Activated T-cell treated with anti-CD3 and anti-CD28 coated beads, Interleukin-2, amount 50 U/mL, for 72 hours (primary cell): Measurements from ENCODE around the gene SH3RF1. TPM values are rescaled to one million over a fixed set of nuclear protein-coding genes. Genes with fewer than 3 reads are reported as not detected.

ENCODE experiments used
- ATAC-seq, 2 donors: fragments of 150-1000 bp; cut with Tn5 transposase; replicated peaks in 1 of 2; 2 replicates each; pipeline ENCODE4 v1.10.0; 2021; ENCODE audit warnings: moderate library complexity in 2 of 2, mild to moderate bottlenecking in 1 of 2
- DNase-seq, 2 donors: peaks; one replicate each; pipeline ENCODE4 v3.0.0; 2021 to 2022; ENCODE audit warnings: mixed read lengths in 1 of 2
- H3K27ac Mint-ChIP-seq: one replicate; pipeline ENCODE4 v1.8.0; 2022; ENCODE audit warnings: mild to moderate bottlenecking, moderate library complexity, mixed read lengths
- H3K27me3 Mint-ChIP-seq: one replicate; pipeline ENCODE4 v1.8.0; 2022; ENCODE audit warnings: low read depth, mixed read lengths
- H3K36me3 Mint-ChIP-seq, 2 donors: one replicate each; pipeline ENCODE4 v1.8.0; 2022; ENCODE audit warnings: mixed read lengths in 2 of 2, mild to moderate bottlenecking in 1 of 2; ENCODE audit not compliant: insufficient read depth in 2 of 2
- H3K4me1 Mint-ChIP-seq: one replicate; pipeline ENCODE4 v1.8.0; 2022; ENCODE audit warnings: low read depth, mixed read lengths
- H3K4me3 Mint-ChIP-seq, 2 donors: one replicate each; pipeline ENCODE4 v1.8.0; 2022; ENCODE audit warnings: mild to moderate bottlenecking in 2 of 2, mixed read lengths in 2 of 2, moderate library complexity in 2 of 2
- H3K9me3 Mint-ChIP-seq, 2 donors: one replicate each; pipeline ENCODE4 v1.8.0; 2022; ENCODE audit warnings: mixed read lengths in 2 of 2
- total RNA-seq, 2 donors: library from RNA; stranded (reverse); gene quantifications; one replicate each; pipeline ENCODE4 v1.2.3, GENCODE V29; 2022

Gene SH3RF1
- total RNA-seq, 2 donors from 2014 or later = 0.26 to 0.63 TPM

DNA sequence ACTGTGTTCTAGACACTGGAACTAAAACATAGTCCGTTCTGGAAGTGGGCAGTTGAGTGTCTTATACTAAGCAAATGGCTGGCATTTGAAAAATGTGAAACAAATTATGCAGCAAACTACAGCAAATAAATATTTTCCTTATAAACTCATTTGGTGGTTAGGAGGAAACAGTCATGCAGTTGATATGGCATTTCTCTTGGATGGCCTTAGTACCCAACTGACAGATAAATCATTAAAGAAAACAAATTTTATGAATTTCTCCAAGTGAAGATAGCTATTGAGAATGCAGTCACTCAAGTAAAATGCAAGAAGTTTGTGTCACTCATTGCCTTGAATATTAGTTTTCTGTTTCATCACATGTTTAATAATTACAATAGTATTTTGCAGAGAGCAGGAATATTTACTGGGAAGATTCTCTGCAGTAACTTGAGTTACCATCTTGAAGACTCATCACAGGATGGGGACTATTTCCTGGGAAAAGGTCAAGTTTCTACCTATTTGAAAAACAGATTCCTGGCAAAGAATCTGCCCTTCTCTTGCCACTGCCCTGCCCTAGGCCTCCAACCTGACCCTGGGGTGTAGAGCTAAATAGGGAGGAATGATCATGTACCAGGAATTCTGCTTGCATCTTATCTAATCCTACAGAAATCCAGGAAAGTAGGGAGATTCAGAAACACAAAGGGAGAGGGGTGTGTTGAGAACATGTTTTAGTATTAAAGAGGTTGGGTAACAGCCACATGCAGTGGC lies 105.9 kb downstream of the SH3RF1 start:
- DNase-seq (no peak), ATAC-seq (no peak)
- no peaks in the 10 kb centered on the region for H3K36me3 Mint-ChIP-seq
- peaks cover 12% of the 10 kb centered on the region for H3K4me1 Mint-ChIP-seq
- H3K4me3 Mint-ChIP-seq = no peak overlapping the region
- peaks cover 28% of the 10 kb centered on the region for H3K27me3 Mint-ChIP-seq
- H3K27ac Mint-ChIP-seq = no peak overlapping the region
- no peaks in the 10 kb centered on the region for H3K9me3 Mint-ChIP-seq

DNA sequence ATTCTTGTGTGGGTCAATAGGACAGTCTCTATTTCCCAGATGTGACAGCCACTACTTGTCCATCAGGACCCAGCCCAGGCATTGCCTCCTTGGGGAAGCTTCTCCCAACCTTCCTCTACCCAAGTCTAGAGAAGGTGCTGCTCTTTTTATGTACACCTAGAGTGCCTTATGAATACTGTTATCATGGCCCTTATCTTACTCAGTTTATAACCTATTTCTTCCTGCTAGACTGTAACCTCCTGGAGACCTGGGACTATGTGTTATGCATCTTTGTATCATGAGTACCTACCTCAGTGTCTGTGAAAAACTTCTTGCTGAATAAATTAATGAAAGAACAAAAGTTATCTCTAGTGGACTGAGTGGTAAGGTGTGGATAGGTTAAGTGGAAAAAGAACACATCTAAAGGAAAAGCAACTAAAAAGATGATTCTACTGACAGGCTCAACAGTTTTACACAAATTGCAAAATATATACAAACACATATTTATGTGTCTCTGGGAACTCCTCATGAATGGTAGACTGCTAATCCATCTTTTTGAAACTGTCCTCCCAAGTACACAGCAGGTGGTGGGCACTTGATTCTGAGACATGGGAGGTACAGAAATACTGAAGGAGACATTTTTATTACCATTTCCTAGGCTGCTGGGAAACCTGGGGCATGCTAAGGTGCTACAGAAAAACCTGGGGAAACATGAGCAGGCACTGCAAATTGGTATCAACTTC lies 106.6 kb downstream of the SH3RF1 start:
- peaks cover 12% of the 10 kb centered on the region for H3K4me1 Mint-ChIP-seq
- no peak overlapping the region for H3K4me3 Mint-ChIP-seq
- no peaks in the 10 kb centered on the region for H3K36me3 Mint-ChIP-seq
- H3K27me3 Mint-ChIP-seq = peaks cover 28% of the 10 kb centered on the region
- H3K9me3 Mint-ChIP-seq = no peaks in the 10 kb centered on the region
- DNase-seq (no peak), ATAC-seq (no peak)
- no peak overlapping the region for H3K27ac Mint-ChIP-seq

DNA sequence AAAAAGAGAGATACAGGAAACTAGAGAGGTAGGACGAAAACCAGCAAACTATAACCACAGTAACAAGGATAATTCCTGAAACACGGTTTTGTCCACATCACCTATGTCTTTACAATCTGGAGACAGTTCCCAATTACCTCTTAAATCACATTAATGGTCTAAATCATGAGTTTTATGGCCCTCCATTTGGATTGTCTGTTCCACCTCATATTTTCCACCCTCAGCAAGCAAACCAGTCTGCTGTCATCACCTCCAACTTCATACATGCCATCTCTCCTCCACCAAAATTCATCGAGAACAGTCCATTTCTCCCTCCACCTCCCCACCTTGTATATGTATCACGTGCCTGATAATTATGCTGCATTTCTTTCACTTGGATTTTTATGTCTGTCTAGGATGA lies 107.3 kb downstream of the SH3RF1 start:
- H3K36me3 Mint-ChIP-seq = no peaks in the 10 kb centered on the region
- peaks cover 24% of the 10 kb centered on the region for H3K27me3 Mint-ChIP-seq
- DNase-seq = no peak
- no peak overlapping the region for H3K4me3 Mint-ChIP-seq
- no peak overlapping the region for H3K27ac Mint-ChIP-seq
- peaks cover 10% of the 10 kb centered on the region for H3K4me1 Mint-ChIP-seq
- no peaks in the 10 kb centered on the region for H3K9me3 Mint-ChIP-seq
- no peak for ATAC-seq

DNA sequence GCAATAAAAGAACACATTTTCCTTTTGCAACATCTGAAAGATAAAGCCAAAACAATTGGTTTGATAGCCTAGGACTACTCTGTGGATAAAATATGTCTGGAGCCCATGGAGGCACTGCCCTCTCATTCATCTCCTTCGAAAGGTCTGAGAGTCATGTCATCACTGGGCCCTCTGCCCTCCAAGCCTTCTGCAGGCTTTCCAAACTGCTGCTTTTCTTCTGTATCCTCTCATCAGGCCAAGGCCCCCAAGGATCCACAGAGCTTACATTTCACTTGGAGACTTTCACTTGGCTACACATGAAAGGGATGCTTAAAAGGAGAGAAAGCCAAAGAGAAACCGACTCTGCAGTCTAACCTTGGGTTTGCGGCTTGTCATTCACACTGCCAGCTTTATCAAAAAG lies 109.9 kb downstream of the SH3RF1 start:
- no peak for DNase-seq
- Mint-ChIP-seq H3K27me3 (peaks cover 23% of the 10 kb centered on the region), H3K4me1 (no peaks in the 10 kb centered on the region), H3K4me3 (no peak overlapping the region), H3K9me3 (no peaks in the 10 kb centered on the region), H3K27ac (no peak overlapping the region), H3K36me3 (no peaks in the 10 kb centered on the region)
- no peak for ATAC-seq

DNA sequence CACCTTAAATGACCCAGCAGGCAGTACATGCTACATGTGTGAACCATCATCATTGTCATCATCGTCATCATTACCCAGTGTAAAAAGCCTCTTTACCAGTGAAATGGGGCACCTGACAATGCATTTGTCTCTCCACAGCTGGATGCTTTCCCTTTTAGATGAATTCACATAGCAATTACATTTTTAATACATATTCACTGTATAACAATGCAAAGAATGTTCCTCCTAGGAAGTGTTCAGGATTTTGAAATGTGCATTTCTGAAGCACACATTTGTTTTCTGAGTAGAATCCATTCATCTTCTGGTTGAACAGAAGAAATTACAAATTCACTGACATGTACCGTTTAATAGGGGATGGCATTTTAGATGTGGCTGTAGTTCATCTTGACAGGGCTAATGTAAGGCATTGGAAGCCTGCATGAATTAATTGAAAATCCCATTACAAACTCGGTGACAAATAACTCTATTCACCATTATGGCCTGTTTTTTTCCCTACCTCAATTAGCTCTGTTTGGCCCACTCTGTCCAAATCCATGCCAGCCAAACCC lies 111.1 kb downstream of the SH3RF1 start:
- H3K4me1 Mint-ChIP-seq = no peaks in the 10 kb centered on the region
- no peak for DNase-seq
- peaks cover 23% of the 10 kb centered on the region for H3K27me3 Mint-ChIP-seq
- H3K36me3 Mint-ChIP-seq = no peaks in the 10 kb centered on the region
- no peak overlapping the region for H3K4me3 Mint-ChIP-seq
- no peak overlapping the region for H3K27ac Mint-ChIP-seq
- no peak for ATAC-seq
- no peaks in the 10 kb centered on the region for H3K9me3 Mint-ChIP-seq

DNA sequence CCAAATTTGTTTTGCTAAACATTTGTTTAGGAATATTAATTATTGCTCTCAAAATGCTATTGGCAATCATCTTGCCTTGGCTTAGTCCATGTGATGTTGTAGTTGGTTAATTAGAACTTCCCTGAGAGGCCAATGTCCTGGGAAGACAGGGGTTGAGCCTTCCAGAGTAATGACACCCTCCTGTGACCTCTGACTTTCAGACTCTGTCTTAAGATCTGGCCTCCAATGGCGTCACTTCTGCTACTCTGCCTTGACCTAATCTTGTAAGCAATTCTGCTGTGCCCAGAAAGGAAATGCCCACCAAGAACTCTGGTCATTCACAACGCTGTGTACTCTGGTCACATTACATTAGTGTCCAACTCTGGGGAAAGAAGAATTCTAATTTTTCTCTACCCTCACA lies 111.9 kb downstream of the SH3RF1 start:
- Mint-ChIP-seq H3K4me1 (no peaks in the 10 kb centered on the region), H3K36me3 (no peaks in the 10 kb centered on the region), H3K4me3 (no peak overlapping the region), H3K9me3 (no peaks in the 10 kb centered on the region), H3K27me3 (peaks cover 18% of the 10 kb centered on the region), H3K27ac (no peak overlapping the region)
- DNase-seq (no peak), ATAC-seq (no peak)

DNA sequence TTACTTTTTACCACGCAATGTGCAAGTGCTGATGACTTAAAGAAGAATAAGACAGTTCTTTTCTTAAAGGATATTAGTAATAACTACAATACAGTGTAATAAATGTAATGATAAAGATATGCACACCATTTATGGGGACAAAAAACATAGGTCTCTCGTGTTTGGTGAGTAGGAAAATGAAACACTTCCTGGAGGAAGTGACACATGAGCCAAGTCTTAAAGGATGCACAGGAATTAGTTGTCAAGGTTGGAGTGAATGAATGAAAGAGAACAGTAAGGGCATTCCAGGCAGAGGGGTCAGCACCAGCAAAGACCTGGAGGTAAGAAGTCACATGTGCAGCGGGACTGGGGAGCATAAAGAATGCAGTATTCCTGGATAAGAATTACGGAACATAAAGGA lies 112.7 kb downstream of the SH3RF1 start:
- no peaks in the 10 kb centered on the region for H3K9me3 Mint-ChIP-seq
- H3K27ac Mint-ChIP-seq = no peak overlapping the region
- no peaks in the 10 kb centered on the region for H3K36me3 Mint-ChIP-seq
- no peaks in the 10 kb centered on the region for H3K4me1 Mint-ChIP-seq
- ATAC-seq = no peak
- DNase-seq = no peak
- H3K27me3 Mint-ChIP-seq = peaks cover 10% of the 10 kb centered on the region
- no peak overlapping the region for H3K4me3 Mint-ChIP-seq

DNA sequence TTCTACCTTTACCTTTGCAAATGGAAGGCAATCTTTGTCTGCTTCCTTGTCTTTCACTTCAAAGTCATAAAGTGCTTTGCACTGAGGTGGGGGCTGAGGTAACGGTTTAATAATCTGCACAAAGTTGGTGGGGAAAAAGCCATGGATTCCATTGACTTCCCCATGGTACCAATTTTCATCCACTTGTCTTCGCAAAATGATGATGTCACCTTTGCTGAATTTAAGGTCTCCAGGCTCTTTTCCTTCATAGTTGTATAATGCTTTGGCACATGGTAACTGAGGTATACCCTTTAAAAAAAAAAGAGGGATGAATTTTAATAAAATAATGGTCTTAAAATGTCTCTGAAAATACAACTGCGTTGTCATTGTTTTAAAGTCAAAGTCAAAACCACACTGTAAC lies 114.4 kb downstream of the SH3RF1 start:
- DNase-seq (no peak), ATAC-seq (no peak)
- no peaks in the 10 kb centered on the region for H3K27me3 Mint-ChIP-seq
- no peaks in the 10 kb centered on the region for H3K36me3 Mint-ChIP-seq
- no peak overlapping the region for H3K4me3 Mint-ChIP-seq
- H3K4me1 Mint-ChIP-seq = no peaks in the 10 kb centered on the region
- no peak overlapping the region for H3K27ac Mint-ChIP-seq
- H3K9me3 Mint-ChIP-seq = no peaks in the 10 kb centered on the region

DNA sequence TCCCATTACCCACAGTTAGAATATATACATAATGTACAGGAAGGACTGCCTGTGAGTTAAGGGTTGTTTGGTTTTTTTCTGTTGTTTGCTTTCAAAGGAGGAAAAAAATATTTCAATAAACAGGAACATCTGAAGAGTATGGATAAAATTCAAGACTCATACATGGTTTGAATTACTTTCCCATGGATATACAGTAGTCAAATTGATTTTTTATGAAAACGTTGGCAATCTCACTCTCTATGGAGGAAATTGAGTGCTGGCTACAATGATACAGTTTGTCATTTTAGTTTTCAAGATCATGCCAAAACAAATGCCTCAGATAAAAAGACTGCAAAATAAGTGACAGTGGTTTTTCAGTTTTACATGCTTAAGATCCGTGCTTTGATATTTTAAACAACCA lies 116.6 kb downstream of the SH3RF1 start:
- no peak overlapping the region for H3K27ac Mint-ChIP-seq
- H3K36me3 Mint-ChIP-seq = no peaks in the 10 kb centered on the region
- ATAC-seq = no peak

DNA sequence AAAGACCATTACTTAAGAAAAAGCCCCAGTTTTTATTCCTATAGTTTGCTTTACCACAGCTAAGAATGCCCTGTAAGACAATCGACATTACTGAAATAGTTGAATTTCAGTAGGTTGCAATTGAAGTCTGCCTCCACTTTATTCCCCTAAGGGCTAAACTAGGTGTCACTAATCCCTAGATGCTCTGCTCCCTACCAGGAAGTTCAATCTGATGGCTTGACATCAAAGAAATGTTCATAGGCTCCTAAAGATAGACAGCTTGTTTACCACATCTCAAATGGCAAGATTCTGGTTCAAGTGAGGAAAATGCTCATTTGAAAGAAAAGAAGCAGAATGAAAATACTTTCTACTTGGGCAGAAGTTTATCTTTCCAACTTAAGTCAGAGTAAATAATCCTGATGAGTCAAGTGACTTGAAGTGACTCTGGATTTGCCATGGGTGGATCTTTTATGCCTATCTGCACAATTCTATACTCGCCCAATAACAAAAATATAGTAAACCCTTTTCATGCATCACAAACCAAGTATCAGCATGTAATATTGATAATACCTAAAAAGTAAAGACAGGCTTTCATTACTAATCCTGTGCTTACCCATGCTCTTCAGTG lies 117.2 kb downstream of the SH3RF1 start:
- Mint-ChIP-seq H3K27me3 (no peaks in the 10 kb centered on the region), H3K4me1 (no peaks in the 10 kb centered on the region), H3K4me3 (no peak overlapping the region), H3K27ac (no peak overlapping the region), H3K9me3 (no peaks in the 10 kb centered on the region), H3K36me3 (no peaks in the 10 kb centered on the region)
- ATAC-seq (no peak), DNase-seq (no peak)

More for the DNA sequence above, 116.6 kb downstream of the SH3RF1 start:
- Mint-ChIP-seq H3K9me3 (no peaks in the 10 kb centered on the region), H3K27me3 (no peaks in the 10 kb centered on the region), H3K4me1 (no peaks in the 10 kb centered on the region), H3K4me3 (no peak overlapping the region)
- DNase-seq = no peak

DNA sequence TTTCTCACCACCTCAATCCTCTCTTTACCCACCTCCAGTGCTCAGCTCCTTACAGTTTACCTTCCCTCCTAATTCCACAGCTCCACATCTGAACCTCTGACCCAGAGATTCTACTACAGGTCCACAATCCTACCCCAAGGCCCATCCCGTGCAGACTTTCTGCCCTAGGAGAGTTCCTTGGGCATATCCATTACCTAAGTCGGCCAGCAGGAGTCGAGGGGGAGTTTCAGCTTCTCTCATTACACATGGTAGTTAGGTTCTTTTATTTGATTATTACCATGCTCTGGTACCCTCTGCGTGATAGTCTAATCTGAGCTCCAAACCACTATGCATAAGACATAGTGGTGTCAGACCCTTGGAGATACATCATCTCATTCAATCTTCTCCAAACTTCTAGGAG lies 117.9 kb downstream of the SH3RF1 start:
- Mint-ChIP-seq H3K27ac (no peak overlapping the region), H3K9me3 (no peaks in the 10 kb centered on the region), H3K36me3 (no peaks in the 10 kb centered on the region), H3K4me1 (no peaks in the 10 kb centered on the region), H3K4me3 (no peak overlapping the region), H3K27me3 (no peaks in the 10 kb centered on the region)
- DNase-seq (no peak), ATAC-seq (no peak)

DNA sequence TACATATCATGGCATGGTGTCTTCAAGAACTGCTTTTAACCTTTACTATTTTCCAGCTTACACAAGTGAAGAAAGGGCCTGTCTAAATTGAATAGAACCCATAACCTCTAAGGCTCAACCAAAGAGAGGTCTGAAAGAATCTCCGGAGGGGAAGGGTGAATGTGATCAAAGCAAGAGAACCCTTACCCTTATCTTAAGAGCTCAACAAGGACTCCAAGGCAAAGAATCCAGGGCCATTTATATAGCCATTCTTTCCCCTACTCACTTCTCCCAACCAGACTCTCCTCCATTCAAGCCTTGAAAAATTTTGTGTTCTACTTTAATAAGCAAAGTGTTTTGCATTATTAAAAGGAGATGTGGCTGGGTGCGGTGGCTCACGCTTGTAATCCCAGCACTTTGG lies 118.7 kb downstream of the SH3RF1 start:
- no peak for DNase-seq
- no peaks in the 10 kb centered on the region for H3K27me3 Mint-ChIP-seq
- H3K4me3 Mint-ChIP-seq = no peak overlapping the region
- H3K4me1 Mint-ChIP-seq = no peaks in the 10 kb centered on the region
- no peaks in the 10 kb centered on the region for H3K9me3 Mint-ChIP-seq
- no peak for ATAC-seq
- no peaks in the 10 kb centered on the region for H3K36me3 Mint-ChIP-seq
- no peak overlapping the region for H3K27ac Mint-ChIP-seq

DNA sequence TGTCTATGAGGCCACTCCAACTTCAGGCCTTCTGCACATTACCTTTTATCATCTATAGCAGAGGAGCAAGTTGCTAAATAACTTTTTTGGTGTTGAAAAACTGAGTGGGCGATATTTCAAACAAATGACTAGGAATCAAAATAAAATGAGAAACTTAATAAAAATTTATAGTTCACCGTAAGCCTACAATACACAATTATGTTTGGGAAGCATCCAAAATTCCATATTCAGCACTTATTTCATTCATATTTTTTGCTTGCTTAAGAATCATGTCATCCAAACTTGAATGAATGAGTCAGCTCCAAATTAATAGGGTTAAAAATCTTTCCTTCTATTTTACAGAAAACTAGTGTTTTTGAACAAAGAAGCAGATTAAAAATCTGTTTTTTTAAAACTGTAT lies 119.1 kb downstream of the SH3RF1 start:
- no peak overlapping the region for H3K27ac Mint-ChIP-seq
- H3K4me1 Mint-ChIP-seq = no peaks in the 10 kb centered on the region
- no peak for ATAC-seq

More for the DNA sequence above, 119.1 kb downstream of the SH3RF1 start:
- DNase-seq = no peak
- no peak overlapping the region for H3K4me3 Mint-ChIP-seq
- no peaks in the 10 kb centered on the region for H3K27me3 Mint-ChIP-seq
- no peaks in the 10 kb centered on the region for H3K9me3 Mint-ChIP-seq
- no peaks in the 10 kb centered on the region for H3K36me3 Mint-ChIP-seq
